ENCODE measurements around the gene GPC3. TPM values are rescaled to one million over a fixed set of nuclear protein-coding genes. Genes with fewer than 3 reads are reported as not detected.
"Not testable (repeated sequence)": the region's sequence is repeated elsewhere in the genome, so short reads cannot be mapped to it uniquely, and the experiment has no call there.

GPC3 gene
- 0.71 TPM for polyA plus RNA-seq (2012; ENCODE audit: insufficient read depth, insufficient read length)

GRCh38 chrX:133985164-133985966, at the start of gene GPC3:
Gene GPC3 (minus strand): TSS chrX:133985594.
- DNase-seq (ENCODE audit: low read depth, low spot score) = peak; percentile 8
- H3K4me3 ChIP-seq (ENCODE audit: low read length) = peak within 1 kb of the TSS; percentile 32

- DNase-seq (ENCODE audit: low read depth, low spot score) = no peak
- H3K4me3 ChIP-seq (ENCODE audit: low read length) = no peak overlapping the region
Observed at GRCh38 chrX:134032441-134032840, 47.0 kb upstream of the GPC3 start.

GRCh38 chrX:134026565-134027311, 41.3 kb upstream of the GPC3 start:
- DNase-seq (ENCODE audit: low read depth, low spot score) = no peak
- H3K4me3 ChIP-seq (ENCODE audit: low read length) = no peak overlapping the region

GRCh38 chrX:134025986-134026545, 40.7 kb upstream of the GPC3 start:
- no peak overlapping the region for H3K4me3 ChIP-seq (ENCODE audit: low read length)
- DNase-seq (ENCODE audit: low read depth, low spot score) = peak; percentile 3

- no peak for DNase-seq (ENCODE audit: low read depth, low spot score)
- H3K4me3 ChIP-seq (ENCODE audit: low read length) = no peak overlapping the region
Observed at GRCh38 chrX:134024686-134025377, 39.4 kb upstream of the GPC3 start.

GRCh38 chrX:134023851-134024281, 38.5 kb upstream of the GPC3 start:
- no peak overlapping the region for H3K4me3 ChIP-seq (ENCODE audit: low read length)
- DNase-seq (ENCODE audit: low read depth, low spot score) = peak; percentile 11

GRCh38 chrX:134020910-134021309, 35.5 kb upstream of the GPC3 start:
- H3K4me3 ChIP-seq (ENCODE audit: low read length) = no peak overlapping the region
- DNase-seq (ENCODE audit: low read depth, low spot score) = no peak

GRCh38 chrX:134019567-134020206, 34.3 kb upstream of the GPC3 start:
- H3K4me3 ChIP-seq (ENCODE audit: low read length) = no peak overlapping the region
- DNase-seq (ENCODE audit: low read depth, low spot score) = no peak

GRCh38 chrX:134016309-134016708, 30.9 kb upstream of the GPC3 start:
- H3K4me3 ChIP-seq (ENCODE audit: low read length); DNase-seq (ENCODE audit: low read depth, low spot score): not testable (repeated sequence)

GRCh38 chrX:134015510-134015909, 30.1 kb upstream of the GPC3 start:
- H3K4me3 ChIP-seq (ENCODE audit: low read length); DNase-seq (ENCODE audit: low read depth, low spot score): not testable (repeated sequence)

GRCh38 chrX:134013524-134013923, 28.1 kb upstream of the GPC3 start:
- no peak overlapping the region for H3K4me3 ChIP-seq (ENCODE audit: low read length)
- no peak for DNase-seq (ENCODE audit: low read depth, low spot score)

GRCh38 chrX:134013092-134013497, 27.7 kb upstream of the GPC3 start:
- H3K4me3 ChIP-seq (ENCODE audit: low read length) = no peak overlapping the region
- DNase-seq (ENCODE audit: low read depth, low spot score) = no peak

GRCh38 chrX:134010690-134011089, 25.3 kb upstream of the GPC3 start:
- DNase-seq (ENCODE audit: low read depth, low spot score) = no peak

GRCh38 chrX:134007716-134008115, 22.3 kb upstream of the GPC3 start:
- no peak for DNase-seq (ENCODE audit: low read depth, low spot score)

More at GRCh38 chrX:134010690-134011089, 25.3 kb upstream of the GPC3 start:
- no peak overlapping the region for H3K4me3 ChIP-seq (ENCODE audit: low read length)

GRCh38 chrX:134006484-134007161, 21.2 kb upstream of the GPC3 start:
- H3K4me3 ChIP-seq (ENCODE audit: low read length) = no peak overlapping the region
- no peak for DNase-seq (ENCODE audit: low read depth, low spot score)

More at GRCh38 chrX:134007716-134008115, 22.3 kb upstream of the GPC3 start:
- no peak overlapping the region for H3K4me3 ChIP-seq (ENCODE audit: low read length)

- DNase-seq (ENCODE audit: low read depth, low spot score) = no peak
- H3K4me3 ChIP-seq (ENCODE audit: low read length) = no peak overlapping the region
Observed at GRCh38 chrX:134004084-134004483, 18.7 kb upstream of the GPC3 start.

GRCh38 chrX:134002921-134003615, 17.7 kb upstream of the GPC3 start:
- no peak overlapping the region for H3K4me3 ChIP-seq (ENCODE audit: low read length)

More at GRCh38 chrX:134002921-134003615, 17.7 kb upstream of the GPC3 start:
- DNase-seq (ENCODE audit: low read depth, low spot score) = no peak
